ENCODE results near the gene ZNRF1. TPM values are rescaled to one million over a fixed set of nuclear protein-coding genes. Genes with fewer than 3 reads are reported as not detected.
A peak's percentile ranks its signal among the peaks of the same experiment; 100 is the strongest.

ZNRF1 gene
- total RNA-seq, 1 donor from 2014 or later, result 10.8 TPM

DNA sequence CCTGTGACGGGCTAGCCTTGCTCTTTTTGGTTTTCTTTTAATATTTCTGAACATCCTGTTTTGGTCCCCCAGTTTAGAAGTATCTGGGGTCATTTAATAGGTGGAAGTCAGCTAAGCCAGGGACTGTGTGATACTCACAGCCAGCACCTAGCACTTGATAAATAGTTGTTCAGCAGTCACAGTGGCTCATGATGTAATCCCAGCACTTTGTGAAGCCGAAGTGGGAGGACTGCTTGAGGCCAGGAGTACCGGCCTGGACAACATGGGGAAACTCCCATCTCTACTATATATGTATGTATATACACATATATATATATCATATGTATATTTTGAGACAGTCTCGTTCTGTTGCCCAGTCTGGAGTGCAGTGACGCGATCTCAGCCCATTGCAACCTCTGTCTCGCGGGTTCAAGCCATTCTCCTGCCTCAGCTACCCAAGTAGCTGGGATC, 1.8 kb upstream of the ZNRF1 start:
- no peaks in the 10 kb centered on the region for H3K27me3 ChIP-seq (ENCODE audit: control insufficient read depth, insufficient read depth, low read length)
- DNase-seq (ENCODE audit: low read depth) (no peak), FAIRE-seq (no peak)
- TF ChIP-seq, protein P1, sequence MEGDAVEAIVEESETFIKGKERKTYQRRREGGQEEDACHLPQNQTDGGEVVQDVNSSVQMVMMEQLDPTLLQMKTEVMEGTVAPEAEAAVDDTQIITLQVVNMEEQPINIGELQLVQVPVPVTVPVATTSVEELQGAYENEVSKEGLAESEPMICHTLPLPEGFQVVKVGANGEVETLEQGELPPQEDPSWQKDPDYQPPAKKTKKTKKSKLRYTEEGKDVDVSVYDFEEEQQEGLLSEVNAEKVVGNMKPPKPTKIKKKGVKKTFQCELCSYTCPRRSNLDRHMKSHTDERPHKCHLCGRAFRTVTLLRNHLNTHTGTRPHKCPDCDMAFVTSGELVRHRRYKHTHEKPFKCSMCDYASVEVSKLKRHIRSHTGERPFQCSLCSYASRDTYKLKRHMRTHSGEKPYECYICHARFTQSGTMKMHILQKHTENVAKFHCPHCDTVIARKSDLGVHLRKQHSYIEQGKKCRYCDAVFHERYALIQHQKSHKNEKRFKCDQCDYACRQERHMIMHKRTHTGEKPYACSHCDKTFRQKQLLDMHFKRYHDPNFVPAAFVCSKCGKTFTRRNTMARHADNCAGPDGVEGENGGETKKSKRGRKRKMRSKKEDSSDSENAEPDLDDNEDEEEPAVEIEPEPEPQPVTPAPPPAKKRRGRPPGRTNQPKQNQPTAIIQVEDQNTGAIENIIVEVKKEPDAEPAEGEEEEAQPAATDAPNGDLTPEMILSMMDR (IDR thresholded peaks at IDR 0.05; ENCODE audit: insufficient read depth, low read length, severe bottlenecking), result no peak
- H3K4me3 ChIP-seq (ENCODE audit: low read depth, low read length), result no peak overlapping the region
- no peaks in the 10 kb centered on the region for H3K36me3 ChIP-seq (ENCODE audit: control insufficient read depth, insufficient read depth, low read length)

DNA sequence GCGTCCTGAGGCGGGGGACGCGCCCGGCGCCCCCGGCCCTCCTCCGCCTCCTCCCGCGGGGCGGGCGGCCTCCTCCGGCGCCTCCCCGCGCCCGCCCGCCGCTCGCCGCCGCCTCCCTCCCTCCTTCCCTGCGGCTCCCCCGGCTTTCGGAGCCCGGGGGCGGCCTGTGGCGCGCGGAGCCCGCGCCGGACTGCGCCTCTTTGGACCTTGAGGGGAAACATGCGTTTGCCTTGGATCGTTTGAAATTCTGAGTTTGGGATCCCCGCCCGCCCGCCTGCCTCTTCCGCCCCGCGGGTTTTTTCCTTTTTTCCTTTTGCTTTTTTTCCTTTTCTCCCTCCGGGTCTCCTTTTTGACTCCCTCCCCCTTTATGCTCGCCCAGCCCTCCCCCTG, 390 bp downstream of the ZNRF1 start:
- DNase-seq (ENCODE audit: low read depth), result no peak
- TF ChIP-seq, protein P1 (IDR thresholded peaks at IDR 0.05; ENCODE audit: insufficient read depth, low read length, severe bottlenecking), result no peak

DNA sequence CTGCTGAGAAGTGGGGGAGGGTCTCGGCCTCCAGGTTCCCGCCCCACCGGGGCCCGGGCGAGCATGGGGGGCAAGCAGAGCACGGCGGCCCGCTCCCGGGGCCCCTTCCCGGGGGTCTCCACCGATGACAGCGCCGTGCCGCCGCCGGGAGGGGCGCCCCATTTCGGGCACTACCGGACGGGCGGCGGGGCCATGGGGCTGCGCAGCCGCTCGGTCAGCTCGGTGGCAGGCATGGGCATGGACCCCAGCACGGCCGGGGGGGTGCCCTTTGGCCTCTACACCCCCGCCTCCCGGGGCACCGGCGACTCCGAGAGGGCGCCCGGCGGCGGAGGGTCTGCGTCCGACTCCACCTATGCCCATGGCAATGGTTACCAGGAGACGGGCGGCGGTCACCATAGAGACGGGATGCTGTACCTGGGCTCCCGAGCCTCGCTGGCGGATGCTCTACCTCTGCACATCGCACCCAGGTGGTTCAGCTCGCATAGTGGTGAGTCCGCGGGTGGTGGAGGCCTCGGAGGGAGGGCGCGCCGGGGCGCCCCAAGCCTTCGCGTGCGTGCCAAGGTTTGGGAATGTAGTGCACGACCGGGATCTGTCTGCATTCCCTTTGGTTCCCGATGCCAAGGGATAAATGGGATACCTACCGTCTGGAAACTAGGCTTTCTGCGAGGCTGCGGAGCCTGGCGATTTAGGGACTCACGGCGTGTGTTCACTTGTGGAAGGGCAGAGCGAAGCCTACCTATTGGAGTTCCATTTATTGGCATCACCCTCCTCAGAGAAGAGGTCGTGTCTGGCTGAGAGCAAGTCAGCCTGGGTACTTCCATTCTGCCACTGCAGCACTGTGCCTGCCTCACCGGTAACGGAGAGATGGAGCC, 1.0 kb downstream of the ZNRF1 start:
- FAIRE-seq, result no peak
- TF ChIP-seq, protein P1 (IDR thresholded peaks at IDR 0.05; ENCODE audit: insufficient read depth, low read length, severe bottlenecking), result no peak

More for the DNA sequence above, 390 bp downstream of the ZNRF1 start:
- H3K36me3 ChIP-seq (ENCODE audit: control insufficient read depth, insufficient read depth, low read length), result no peaks in the 10 kb centered on the region
- peak overlapping the region; percentile 54 for H3K4me3 ChIP-seq (ENCODE audit: low read depth, low read length)
- FAIRE-seq, result no peak
- H3K27me3 ChIP-seq (ENCODE audit: control insufficient read depth, insufficient read depth, low read length), result no peaks in the 10 kb centered on the region

DNA sequence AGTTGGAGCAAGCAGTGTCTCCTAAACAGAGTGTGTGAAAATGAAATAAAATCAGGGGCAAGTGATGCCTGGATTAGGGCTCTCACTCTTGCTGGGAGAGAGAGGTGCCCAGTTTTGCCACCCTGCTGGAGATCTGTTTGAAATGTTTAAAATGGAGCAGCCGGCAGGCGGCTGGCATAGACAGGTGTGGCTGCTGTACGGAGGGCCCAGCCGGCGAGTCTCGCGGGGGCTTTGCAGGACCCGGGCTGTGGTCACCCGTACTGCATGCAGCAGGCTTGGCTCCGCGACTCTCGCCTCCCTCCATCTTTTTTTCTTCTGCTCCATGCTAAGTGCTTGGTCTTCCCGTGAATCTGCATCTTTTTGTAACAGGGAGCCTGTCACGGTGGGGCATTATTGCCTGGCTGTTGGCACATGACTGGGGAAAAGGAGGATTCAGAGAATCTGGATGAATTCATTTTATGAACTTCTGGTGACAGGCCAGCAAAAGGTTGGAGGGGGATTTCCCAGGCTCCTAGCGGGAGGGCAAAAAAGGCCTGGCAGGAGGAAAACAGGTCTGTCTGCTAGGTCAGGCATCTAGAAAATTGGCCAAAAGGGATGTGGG, 1.8 kb downstream of the ZNRF1 start:
- DNase-seq (ENCODE audit: low read depth) (no peak), FAIRE-seq (no peak)
- TF ChIP-seq, protein P1 (IDR thresholded peaks at IDR 0.05; ENCODE audit: insufficient read depth, low read length, severe bottlenecking), result no peak
- H3K27me3 ChIP-seq (ENCODE audit: control insufficient read depth, insufficient read depth, low read length), result no peaks in the 10 kb centered on the region
- H3K4me3 ChIP-seq (ENCODE audit: low read depth, low read length), result peak overlapping the region; percentile 54
- no peaks in the 10 kb centered on the region for H3K36me3 ChIP-seq (ENCODE audit: control insufficient read depth, insufficient read depth, low read length)

More for the DNA sequence above, 1.0 kb downstream of the ZNRF1 start:
- H3K4me3 ChIP-seq (ENCODE audit: low read depth, low read length), result peak overlapping the region; percentile 54
- DNase-seq (ENCODE audit: low read depth), result peak; percentile 29
- no peaks in the 10 kb centered on the region for H3K36me3 ChIP-seq (ENCODE audit: control insufficient read depth, insufficient read depth, low read length)
- no peaks in the 10 kb centered on the region for H3K27me3 ChIP-seq (ENCODE audit: control insufficient read depth, insufficient read depth, low read length)

DNA sequence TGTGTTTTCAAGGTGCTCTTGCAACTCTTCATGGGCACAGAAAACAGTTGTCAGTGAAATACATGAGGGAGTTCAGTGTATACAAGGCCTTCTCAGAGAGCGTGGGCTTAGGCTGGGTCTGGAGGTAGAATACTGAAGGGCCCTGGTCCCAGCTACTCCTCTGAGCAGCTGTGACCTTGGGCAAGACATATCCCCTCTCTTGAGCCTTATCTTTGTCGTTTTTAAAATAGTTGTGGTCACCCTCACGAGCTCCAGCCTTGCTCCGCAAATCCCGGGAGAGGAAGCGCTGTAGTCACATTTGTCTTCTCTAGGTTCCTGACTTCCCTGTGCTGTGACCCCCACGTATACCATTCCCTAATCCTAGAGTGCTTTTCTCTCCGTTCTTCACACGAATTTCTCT, 3.6 kb downstream of the ZNRF1 start:
- no peak for FAIRE-seq

More for the DNA sequence above, 3.6 kb downstream of the ZNRF1 start:
- TF ChIP-seq, protein P1 (IDR thresholded peaks at IDR 0.05; ENCODE audit: insufficient read depth, low read length, severe bottlenecking), result no peak
- no peaks in the 10 kb centered on the region for H3K27me3 ChIP-seq (ENCODE audit: control insufficient read depth, insufficient read depth, low read length)
- H3K4me3 ChIP-seq (ENCODE audit: low read depth, low read length), result no peak overlapping the region
- no peaks in the 10 kb centered on the region for H3K36me3 ChIP-seq (ENCODE audit: control insufficient read depth, insufficient read depth, low read length)
- no peak for DNase-seq (ENCODE audit: low read depth)

All from bronchial epithelial cell (primary cell).